Ishikawa (cell line): ENCODE data around the gene AQP7.
A peak's percentile ranks its signal among the peaks of the same experiment; 100 is the strongest.

Source experiments
- EGR1 ChIP-seq: IDR thresholded peaks from 2 replicates; pipeline ENCODE4 v1.6.1; 2012
- EP300 ChIP-seq: IDR thresholded peaks from 2 replicates; pipeline ENCODE4 v1.6.1; 2012; ENCODE audit warnings: borderline replicate concordance
- MAX ChIP-seq: IDR thresholded peaks from 2 replicates; pipeline ENCODE4 v1.6.1; 2012
- TAF1 ChIP-seq: IDR thresholded peaks from 2 replicates; pipeline ENCODE4 v1.6.1; 2012; ENCODE audit warnings: low read depth, mild to moderate bottlenecking
- TCF12 ChIP-seq: IDR thresholded peaks from 2 replicates; pipeline ENCODE4 v1.6.1; 2012; ENCODE audit warnings: low read depth
- USF1 ChIP-seq: IDR thresholded peaks from 2 replicates; pipeline ENCODE4 v1.6.1; 2012
- YY1 ChIP-seq: IDR thresholded peaks from 2 replicates; pipeline ENCODE4 v1.6.1; 2012; ENCODE audit warnings: low read depth
- TF ChIP-seq, protein P1 (sequence below): IDR thresholded peaks from 2 replicates; pipeline ENCODE4 v1.6.1; 2012; ENCODE audit warnings: low read depth, mild to moderate bottlenecking

GRCh38 chr9:33443464-33444154 is 41.2 kb upstream of the AQP7 start:
- peak; percentile 32; the same call in 1 of the 2 replicates for TF ChIP-seq USF1
- TF ChIP-seq TCF12: peak; percentile 52; the same call in 1 of the 2 replicates
- no peak for TF ChIP-seq TAF1
- no peak for TF ChIP-seq MAX
- no peak for TF ChIP-seq EGR1
- TF ChIP-seq, protein P1, sequence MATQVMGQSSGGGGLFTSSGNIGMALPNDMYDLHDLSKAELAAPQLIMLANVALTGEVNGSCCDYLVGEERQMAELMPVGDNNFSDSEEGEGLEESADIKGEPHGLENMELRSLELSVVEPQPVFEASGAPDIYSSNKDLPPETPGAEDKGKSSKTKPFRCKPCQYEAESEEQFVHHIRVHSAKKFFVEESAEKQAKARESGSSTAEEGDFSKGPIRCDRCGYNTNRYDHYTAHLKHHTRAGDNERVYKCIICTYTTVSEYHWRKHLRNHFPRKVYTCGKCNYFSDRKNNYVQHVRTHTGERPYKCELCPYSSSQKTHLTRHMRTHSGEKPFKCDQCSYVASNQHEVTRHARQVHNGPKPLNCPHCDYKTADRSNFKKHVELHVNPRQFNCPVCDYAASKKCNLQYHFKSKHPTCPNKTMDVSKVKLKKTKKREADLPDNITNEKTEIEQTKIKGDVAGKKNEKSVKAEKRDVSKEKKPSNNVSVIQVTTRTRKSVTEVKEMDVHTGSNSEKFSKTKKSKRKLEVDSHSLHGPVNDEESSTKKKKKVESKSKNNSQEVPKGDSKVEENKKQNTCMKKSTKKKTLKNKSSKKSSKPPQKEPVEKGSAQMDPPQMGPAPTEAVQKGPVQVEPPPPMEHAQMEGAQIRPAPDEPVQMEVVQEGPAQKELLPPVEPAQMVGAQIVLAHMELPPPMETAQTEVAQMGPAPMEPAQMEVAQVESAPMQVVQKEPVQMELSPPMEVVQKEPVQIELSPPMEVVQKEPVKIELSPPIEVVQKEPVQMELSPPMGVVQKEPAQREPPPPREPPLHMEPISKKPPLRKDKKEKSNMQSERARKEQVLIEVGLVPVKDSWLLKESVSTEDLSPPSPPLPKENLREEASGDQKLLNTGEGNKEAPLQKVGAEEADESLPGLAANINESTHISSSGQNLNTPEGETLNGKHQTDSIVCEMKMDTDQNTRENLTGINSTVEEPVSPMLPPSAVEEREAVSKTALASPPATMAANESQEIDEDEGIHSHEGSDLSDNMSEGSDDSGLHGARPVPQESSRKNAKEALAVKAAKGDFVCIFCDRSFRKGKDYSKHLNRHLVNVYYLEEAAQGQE: no peak
- TF ChIP-seq YY1: no peak
- TF ChIP-seq EP300: peak; percentile 57; the same call in 1 of the 2 replicates
